Heart left ventricle (tissue), 13 donors: ENCODE data around the gene MUC16.

ENCODE experiments used
- CTCF ChIP-seq, 12 donors: fragments of 200-600 bp; sonication (generic) in 4 of 12; IDR thresholded peaks; one replicate each; pipeline versions ENCODE4 v1.5.0 to v1.8.0; 2018 to 2022; ENCODE audit warnings: antibody characterized with exemption in 12 of 12, mild to moderate bottlenecking in 5 of 12
- POLR2A ChIP-seq, 2 donors: fragments of 450-650 bp; IDR thresholded peaks; one replicate each; pipeline ENCODE4 v1.6.1; 2017; ENCODE audit warnings: antibody characterized with exemption in 2 of 2, mild to moderate bottlenecking in 2 of 2, moderate library complexity in 2 of 2
- donor health status: ischemic (EF 13 %, LVEDD 7.1; RV severe dilation, severe dysfunction).
- donor health status: DM: no; HTN: yes; CAD: no.
- donor health status: DM: no; HTN: no; CAD: no.
- donor health status: ischemic (EF 25% LVEDD 6.9; RV normal size, moderate dysfunction).
- donor health status: ischemic (EF 25% LVEDD 5.7; RV mildly dilated, moderate dysfunction).
- donor health status: ischemic (EF 35%, LVEDD 5.7; RV mildly dilated, moderate dysfunction).
- donor health status: nonischemic (EF 11% LVEDD 7.7; RV severe dilation, severe dysfunction).
- donor health status: DM: yes; HTN: yes; CAD: no.
- donor health status: PGD.
- donor health status: ischemic (EF 29% LVEDD 5.4; RV normal size, mild dysfunction).
- donor health status: nonischemic (EF 23%, LVEDD 6.1; RV moderate dilation, normal function).

- TF ChIP-seq POLR2A (IDR thresholded peaks at IDR 0.05) (no peak), CTCF (IDR thresholded peaks at IDR 0.05) (no peak)
Observed at GRCh38 chr19:9008667-9009066, 1.5 kb downstream of the MUC16 start.
